Karpas-422 (cell line): ENCODE measurements around the gene PCGF2. TPM values are rescaled to one million over a fixed set of nuclear protein-coding genes. Genes with fewer than 3 reads are reported as not detected.

ENCODE experiments used
- DNase-seq: peaks from one replicate; pipeline ENCODE4 v3.0.0-alpha.2; 2015
- H2AFZ ChIP-seq: fragments of 200-600 bp; sonication (generic); 2 replicates; pipeline ENCODE4 v1.6.1; 2014; ENCODE audit warnings: antibody characterized with exemption, low read length, mixed read lengths
- H3K27ac ChIP-seq: fragments of 200-600 bp; sonication (generic); 2 replicates; pipeline ENCODE4 v1.5.1; 2014; ENCODE audit warnings: mild to moderate bottlenecking, low read length, moderate library complexity
- H3K27me3 ChIP-seq: fragments of 200-600 bp; sonication (generic); 2 replicates; pipeline ENCODE4 v1.6.1; 2014; ENCODE audit warnings: low read length, mixed read lengths
- H3K36me3 ChIP-seq: fragments of 200-600 bp; sonication (generic); 2 replicates; pipeline ENCODE4 v1.6.1; 2014; ENCODE audit warnings: low read length, mixed read lengths; ENCODE audit not compliant: insufficient read depth
- H3K4me1 ChIP-seq: fragments of 200-600 bp; sonication (generic); 2 replicates; pipeline ENCODE4 v1.6.1; 2014; ENCODE audit warnings: mild to moderate bottlenecking, low read length, mixed read lengths
- H3K4me2 ChIP-seq: fragments of 200-600 bp; sonication (generic); 2 replicates; pipeline ENCODE4 v1.6.1; 2014; ENCODE audit warnings: low read length, low read depth, mild to moderate bottlenecking; ENCODE audit not compliant: poor library complexity, severe bottlenecking
- H3K4me3 ChIP-seq: fragments of 200-600 bp; sonication (generic); 2 replicates; pipeline ENCODE4 v1.5.1; 2014; ENCODE audit warnings: mild to moderate bottlenecking, antibody characterized with exemption, low read length, mixed read lengths
- H3K79me2 ChIP-seq: fragments of 200-600 bp; sonication (generic); 2 replicates; pipeline ENCODE4 v1.6.1; 2014; ENCODE audit warnings: mild to moderate bottlenecking, low read length, mixed read lengths
- H3K9ac ChIP-seq: fragments of 200-600 bp; sonication (generic); 2 replicates; pipeline ENCODE4 v1.6.0; 2014; ENCODE audit warnings: low read length
- H3K9me2 ChIP-seq: fragments of 200-600 bp; sonication (generic), shearing (Covaris generic); replicated peaks from 2 replicates; pipeline ENCODE4 v1.6.0; 2014; ENCODE audit warnings: mild to moderate bottlenecking, low read length, moderate library complexity; ENCODE audit not compliant: insufficient read depth
- H3K9me3 ChIP-seq: fragments of 300-700, 200-600 bp; sonication (generic); 2 replicates; pipeline ENCODE4 v1.6.1; 2014; ENCODE audit warnings: low read length, mixed read lengths
- H4K20me1 ChIP-seq: fragments of 200-600 bp; sonication (generic); 2 replicates; pipeline ENCODE4 v1.6.1; 2014; ENCODE audit warnings: mild to moderate bottlenecking, antibody characterized with exemption, low read length, low read depth; ENCODE audit not compliant: insufficient read depth
- small RNA-seq: library from RNA; depleted of rRNA; stranded (forward); fragments of <200 nt; gene quantifications from one replicate; pipeline ENCODE3, GENCODE V24; 2014
- total RNA-seq: library from RNA; depleted of rRNA; stranded (reverse); fragments of >200 nt; shearing (Covaris generic); gene quantifications from 2 replicates; pipeline ENCODE4 v1.2.3, GENCODE V29; 2014; ENCODE audit warnings: low replicate concordance; rRNA removed

The PCGF2 gene
- total RNA-seq, 1 experiment from 2014 or later: 0.15 TPM

DNA sequence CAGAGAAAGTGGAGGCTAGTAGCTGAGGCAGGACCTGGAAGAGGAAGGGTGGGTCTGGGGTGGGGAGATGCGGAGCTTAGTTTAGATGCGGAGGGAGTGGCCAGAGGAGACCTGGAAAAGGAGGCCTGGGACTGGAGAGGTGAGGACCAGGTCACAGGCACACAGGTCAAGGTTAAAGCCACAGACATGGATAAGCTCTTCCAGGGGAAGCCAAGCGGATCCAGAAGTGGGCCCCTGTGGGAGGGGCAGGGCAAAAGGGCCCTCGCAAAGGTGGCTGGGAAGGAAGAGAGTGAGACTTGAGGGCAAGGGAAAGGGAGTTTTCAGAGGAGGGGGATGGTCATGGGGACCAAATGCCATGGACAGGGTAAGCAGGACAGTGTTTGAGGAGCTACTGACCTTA lies 57.0 kb downstream of the PCGF2 start:
- no peak overlapping the region for H3K27ac ChIP-seq
- H3K36me3 ChIP-seq: no peaks in the 10 kb centered on the region
- no peaks in the 10 kb centered on the region for H4K20me1 ChIP-seq
- no peaks in the 10 kb centered on the region for H3K4me1 ChIP-seq
- no peak overlapping the region for H3K9ac ChIP-seq
- no peak overlapping the region for H2AFZ ChIP-seq
- no peaks in the 10 kb centered on the region for H3K9me2 ChIP-seq
- H3K9me3 ChIP-seq: no peaks in the 10 kb centered on the region
- no peak overlapping the region for H3K4me2 ChIP-seq
- H3K27me3 ChIP-seq: no peaks in the 10 kb centered on the region
- H3K79me2 ChIP-seq: no peaks in the 10 kb centered on the region
- no peak overlapping the region for H3K4me3 ChIP-seq
- peak; percentile 19 for DNase-seq

DNA sequence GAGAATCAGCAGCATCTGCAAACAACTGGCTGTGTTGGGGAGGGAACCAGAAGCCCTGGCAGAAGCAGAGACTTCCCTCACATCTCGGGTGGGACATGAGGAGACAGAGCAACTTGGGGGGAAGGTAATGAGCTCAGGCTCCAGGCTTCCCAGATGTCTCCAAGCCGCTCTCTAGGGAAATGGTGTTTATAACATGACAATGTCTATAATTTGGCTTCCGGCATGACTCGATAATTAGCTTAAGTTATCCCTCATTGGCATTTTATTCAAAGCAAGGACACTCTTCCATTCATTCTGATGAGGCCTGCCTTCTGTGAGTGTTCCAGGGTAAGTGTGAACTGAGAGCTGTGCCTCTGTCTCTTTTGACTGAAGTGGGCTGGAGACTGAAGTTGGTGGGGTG lies 57.8 kb downstream of the PCGF2 start:
- no peak overlapping the region for H3K27ac ChIP-seq

DNA sequence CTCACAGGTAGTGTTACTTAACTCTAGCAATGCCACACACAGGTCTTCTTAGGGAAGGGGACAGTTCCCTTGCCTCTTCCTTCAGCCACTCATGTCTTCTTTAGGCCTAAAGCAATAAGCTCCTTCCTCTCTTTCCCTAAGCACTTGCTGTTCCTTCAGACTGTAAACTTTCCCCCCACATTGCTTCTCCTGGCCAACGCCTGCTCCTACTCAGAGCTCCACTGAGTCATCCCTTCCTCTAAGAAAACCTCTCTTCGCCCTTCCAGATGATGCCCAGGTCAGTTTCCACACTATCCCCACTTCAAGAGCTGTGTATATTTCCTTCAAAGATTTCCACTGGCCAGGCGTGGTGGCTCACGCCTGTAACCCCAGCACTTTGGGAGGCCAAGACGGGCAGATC lies 60.9 kb downstream of the PCGF2 start:
- H3K27ac ChIP-seq: no peak overlapping the region
- H3K79me2 ChIP-seq: no peaks in the 10 kb centered on the region
- H3K4me1 ChIP-seq: no peaks in the 10 kb centered on the region
- H3K9me3 ChIP-seq: no peaks in the 10 kb centered on the region
- no peaks in the 10 kb centered on the region for H4K20me1 ChIP-seq
- peak; percentile 9 for DNase-seq
- H2AFZ ChIP-seq: no peak overlapping the region
- no peaks in the 10 kb centered on the region for H3K9me2 ChIP-seq
- H3K36me3 ChIP-seq: no peaks in the 10 kb centered on the region
- no peaks in the 10 kb centered on the region for H3K27me3 ChIP-seq
- no peak overlapping the region for H3K4me2 ChIP-seq
- H3K4me3 ChIP-seq: no peak overlapping the region
- no peak overlapping the region for H3K9ac ChIP-seq

More for the DNA sequence above, 57.8 kb downstream of the PCGF2 start:
- Histone ChIP-seq H4K20me1 (no peaks in the 10 kb centered on the region), H3K4me2 (no peak overlapping the region), H3K4me1 (no peaks in the 10 kb centered on the region), H3K79me2 (no peaks in the 10 kb centered on the region), H3K36me3 (no peaks in the 10 kb centered on the region), H3K27me3 (no peaks in the 10 kb centered on the region), H2AFZ (no peak overlapping the region), H3K9me2 (no peaks in the 10 kb centered on the region), H3K4me3 (no peak overlapping the region), H3K9me3 (no peaks in the 10 kb centered on the region), H3K9ac (no peak overlapping the region)
- DNase-seq: peak; percentile 41

DNA sequence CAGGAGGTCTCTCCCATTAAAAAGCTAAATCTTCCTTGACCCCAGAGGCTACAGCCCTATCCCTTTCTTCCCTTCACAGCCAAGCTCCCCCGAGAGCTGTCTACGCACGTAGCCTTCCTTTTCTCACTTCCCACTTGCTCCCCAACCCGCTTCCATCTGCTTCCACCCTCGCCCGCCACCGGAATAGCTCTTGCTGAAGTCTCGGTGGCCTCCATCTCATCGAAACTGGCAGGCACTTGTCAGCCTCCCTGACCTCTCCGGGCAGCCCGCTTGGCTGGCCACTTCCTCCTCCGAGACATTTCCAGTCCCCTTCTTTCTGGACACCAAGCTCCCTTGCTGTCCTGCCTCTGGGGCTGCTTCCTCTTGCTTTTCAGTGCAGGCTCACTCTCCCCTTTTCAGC lies 62.6 kb downstream of the PCGF2 start:
- no peaks in the 10 kb centered on the region for H3K36me3 ChIP-seq
- no peak overlapping the region for H2AFZ ChIP-seq
- no peaks in the 10 kb centered on the region for H3K79me2 ChIP-seq
- no peak overlapping the region for H3K9ac ChIP-seq
- H3K9me3 ChIP-seq: no peaks in the 10 kb centered on the region
- no peak overlapping the region for H3K4me3 ChIP-seq
- H3K27ac ChIP-seq: no peak overlapping the region
- DNase-seq: peak; percentile 32
- no peaks in the 10 kb centered on the region for H3K9me2 ChIP-seq
- no peaks in the 10 kb centered on the region for H4K20me1 ChIP-seq
- H3K4me1 ChIP-seq: no peaks in the 10 kb centered on the region
- no peak overlapping the region for H3K4me2 ChIP-seq
- no peaks in the 10 kb centered on the region for H3K27me3 ChIP-seq

Small RNA genes within 50 kb of the gene (small RNA-seq; reads per million reads assigned to genes)
- gene MIR4726 (not detected), gene MIR4734 (not detected), gene RNA5SP440 (1.5 reads per million, percentile 43 among the genes with 10 or more reads in this experiment), gene RNU6-866P (not detected)

Other genes with a start within 250 kb of the PCGF2 start
- 0.14 and 0.86 TPM in 2 replicates for gene SRCIN1, start 142.4 kb downstream of the PCGF2 start, total RNA-seq
- 7.6 and 19.9 TPM in 2 replicates for gene EPOP, start 73.4 kb downstream of the PCGF2 start, total RNA-seq
- gene MLLT6, start 43.1 kb downstream of the PCGF2 start, total RNA-seq: 72.4 and 119 TPM in 2 replicates
- 6.8 and 15.2 TPM in 2 replicates for gene CISD3, start 18.0 kb downstream of the PCGF2 start, total RNA-seq
- 243 and 277 TPM in 2 replicates for gene PSMB3, start 4.4 kb upstream of the PCGF2 start, total RNA-seq
- 32.0 and 42.7 TPM in 2 replicates for gene PIP4K2B, start 51.2 kb upstream of the PCGF2 start, total RNA-seq
- 11.8 and 12.7 TPM in 2 replicates for gene CWC25, start 77.0 kb upstream of the PCGF2 start, total RNA-seq
- gene RPL23, start 105.4 kb upstream of the PCGF2 start, total RNA-seq: 2,394 and 2,712 TPM in 2 replicates
- gene LASP1, start 121.7 kb upstream of the PCGF2 start, total RNA-seq: 59.3 and 85.0 TPM in 2 replicates
- gene FBXO47, start 219.1 kb upstream of the PCGF2 start, total RNA-seq: not detected in 2 replicates